GM23338 (cell line): ENCODE data around the gene LMBR1L. TPM values are rescaled to one million over a fixed set of nuclear protein-coding genes. Genes with fewer than 3 reads are reported as not detected.

ENCODE experiments used
- ATAC-seq: fragments of 200-7000 bp; cut with Tn5 transposase; 3 replicates; pipeline ENCODE4 v1.9.1; 2020
- DNase-seq: peaks from one replicate; pipeline ENCODE4 v3.0.0-alpha.2; 2015; ENCODE audit warnings: low spot score
- H2AFZ ChIP-seq: fragments of 200-600 bp; sonication (generic); 2 replicates; pipeline ENCODE4 v1.8.0; 2016; ENCODE audit warnings: antibody characterized with exemption, mild to moderate bottlenecking, moderate library complexity
- H3F3A ChIP-seq: fragments of 200-600 bp; sonication (generic); replicated peaks from 2 replicates; pipeline ENCODE4 v1.8.0; 2017; ENCODE audit warnings: antibody characterized with exemption, mixed run types, low read depth
- H3K27ac ChIP-seq: fragments of 200-600 bp; sonication (generic); 2 replicates; pipeline ENCODE4 v1.6.1; 2016; ENCODE audit warnings: low read depth
- H3K27me3 ChIP-seq: fragments of 200-600 bp; sonication (generic); 2 replicates; pipeline ENCODE4 v1.8.0; 2016; ENCODE audit warnings: mild to moderate bottlenecking, mixed run types, moderate library complexity; ENCODE audit not compliant: insufficient read depth
- H3K36me3 ChIP-seq: fragments of 200-600 bp; sonication (generic); 2 replicates; pipeline ENCODE4 v1.8.0; 2016; ENCODE audit warnings: mild to moderate bottlenecking; ENCODE audit not compliant: insufficient read depth
- H3K4me1 ChIP-seq: fragments of 200-600 bp; sonication (generic); 2 replicates; pipeline ENCODE4 v1.8.0; 2016; ENCODE audit warnings: mild to moderate bottlenecking, moderate library complexity; ENCODE audit not compliant: insufficient read depth
- H3K4me2 ChIP-seq: fragments of 200-600 bp; sonication (generic); 2 replicates; pipeline ENCODE4 v1.7.1; 2017; ENCODE audit warnings: mixed run types
- H3K4me3 ChIP-seq: fragments of 200-600 bp; sonication (generic); 2 replicates; pipeline ENCODE4 v1.6.1; 2016; ENCODE audit warnings: mixed run types
- H3K79me2 ChIP-seq: fragments of 200-600 bp; sonication (generic); replicated peaks from 2 replicates; pipeline ENCODE4 v1.8.0; 2017; ENCODE audit warnings: mild to moderate bottlenecking; ENCODE audit not compliant: insufficient read depth
- H3K9me2 ChIP-seq: fragments of 200-600 bp; sonication (generic); 2 replicates; pipeline ENCODE4 v1.8.0; 2017; ENCODE audit not compliant: insufficient read depth
- H4K20me1 ChIP-seq: fragments of 200-600 bp; sonication (generic); replicated peaks from 2 replicates; pipeline ENCODE4 v1.8.0; 2017; ENCODE audit warnings: mild to moderate bottlenecking; ENCODE audit not compliant: insufficient read depth
- H3K27ac Mint-ChIP-seq: 2 replicates; pipeline ENCODE4 v1.8.0; 2020; ENCODE audit warnings: inconsistent platforms, mild to moderate bottlenecking, moderate library complexity, mixed read lengths
- H3K27me3 Mint-ChIP-seq: 3 replicates; pipeline ENCODE4 v1.8.0; 2022; ENCODE audit warnings: low read depth, mild to moderate bottlenecking, moderate library complexity, mixed read lengths, inconsistent platforms; ENCODE audit not compliant: insufficient read depth, poor library complexity
- H3K36me3 Mint-ChIP-seq: 3 replicates; pipeline ENCODE4 v1.8.0; 2021; ENCODE audit warnings: low read depth, mild to moderate bottlenecking, inconsistent platforms, moderate library complexity, mixed read lengths
- H3K4me1 Mint-ChIP-seq: 3 replicates; pipeline ENCODE4 v1.8.0; 2020; ENCODE audit warnings: mild to moderate bottlenecking, inconsistent platforms, mixed read lengths
- H3K4me3 Mint-ChIP-seq: 3 replicates; pipeline ENCODE4 v1.8.0; 2021; ENCODE audit warnings: moderate library complexity, mild to moderate bottlenecking, inconsistent platforms, mixed read lengths
- H3K9me3 Mint-ChIP-seq: 3 replicates; pipeline ENCODE4 v1.8.0; 2020; ENCODE audit warnings: moderate library complexity, mild to moderate bottlenecking, inconsistent platforms, mixed read lengths
- CREB1 ChIP-seq: fragments of 250-450 bp; sonication (Bioruptor Pico); IDR thresholded peaks from 2 replicates; pipeline ENCODE4 v1.5.0; 2020; ENCODE audit warnings: low read depth, mild to moderate bottlenecking, moderate library complexity
- CTCF ChIP-seq, 2 experiments: fragments of 200-600 bp in 1 of 2; sonication (generic) in 1 of 2; conservative IDR thresholded peaks; 2 replicates each; pipeline versions ENCODE4 v1.5.1 to v1.6.1; 2016 to 2017; ENCODE audit warnings: antibody characterized with exemption in 2 of 2, low read depth in 2 of 2, mild to moderate bottlenecking in 2 of 2, moderate library complexity in 1 of 2
- ETS1 ChIP-seq: IDR thresholded peaks from 2 replicates; pipeline ENCODE4 v1.6.1; 2016; ENCODE audit warnings: antibody characterized with exemption
- EZH2 ChIP-seq: fragments of 200-600 bp; sonication (generic); IDR thresholded peaks from one replicate; pipeline ENCODE4 v1.8.0; 2017; ENCODE audit warnings: antibody characterized with exemption, mild to moderate bottlenecking, low read depth; ENCODE audit not compliant: unreplicated experiment
- EZH2phosphoT487 ChIP-seq: fragments of 200-600 bp; sonication (generic); IDR thresholded peaks from one replicate; pipeline ENCODE4 v1.8.1; 2018; ENCODE audit warnings: antibody characterized with exemption; ENCODE audit not compliant: unreplicated experiment
- JUNB ChIP-seq: IDR thresholded peaks from one replicate; pipeline ENCODE4 v1.6.1; 2016; ENCODE audit warnings: antibody characterized with exemption; ENCODE audit not compliant: unreplicated experiment
- POLR2AphosphoS5 ChIP-seq: IDR thresholded peaks from 2 replicates; pipeline ENCODE4 v1.6.1; 2016; ENCODE audit warnings: antibody characterized with exemption, low read depth
- REST ChIP-seq: IDR thresholded peaks from one replicate; pipeline ENCODE4 v1.6.1; 2018; ENCODE audit warnings: antibody characterized with exemption; ENCODE audit not compliant: unreplicated experiment
- ZNF114 ChIP-seq: fragments of 250-450 bp; sonication (Bioruptor Pico); IDR thresholded peaks from 2 replicates; pipeline ENCODE4 v1.5.0; 2020; ENCODE audit warnings: mild to moderate bottlenecking, moderate library complexity
- ZNF331 ChIP-seq: fragments of 250-450 bp; sonication (Bioruptor Pico); IDR thresholded peaks from 2 replicates; pipeline ENCODE4 v1.5.0; 2020; ENCODE audit warnings: low read depth, mild to moderate bottlenecking, moderate library complexity
- ZNF462 ChIP-seq: fragments of 250-450 bp; sonication (Bioruptor Pico); IDR thresholded peaks from 2 replicates; pipeline ENCODE4 v1.5.0; 2020; ENCODE audit warnings: mild to moderate bottlenecking, moderate library complexity
- polyA plus RNA-seq: library from polyadenylated mRNA; unstranded; fragments of >200 nt; fragmentation: Nextera tagmentation; extraction: Ambion mirVana; gene quantifications from 2 replicates; pipeline ENCODE4 v1.2.1, GENCODE V29; 2016
- total RNA-seq: library from RNA; depleted of rRNA; stranded (reverse); fragments of >200 nt; shearing (Covaris generic); gene quantifications from 2 replicates; pipeline ENCODE4 v1.2.3, GENCODE V29; 2014

Gene LMBR1L
- total and polyA plus RNA-seq, 2 experiments from 2014 or later: 19.8 to 57.0 TPM

- Histone ChIP-seq H3F3A (peaks cover 5% of the 10 kb centered on the region; the same call in 1 of the 2 replicates), H3K4me3 (peak overlapping the region; percentile 94), H3K79me2 (no peaks in the 10 kb centered on the region), H3K27me3 (peaks cover 7% of the 10 kb centered on the region), H3K27ac (no peak overlapping the region), H2AFZ (peak overlapping the region; percentile 90), H3K4me1 (peaks cover 10% of the 10 kb centered on the region; the same call in 1 of the 2 replicates), H3K4me2 (peak overlapping the region; percentile 89), H3K9me2 (no peaks in the 10 kb centered on the region), H4K20me1 (no peaks in the 10 kb centered on the region), H3K36me3 (no peaks in the 10 kb centered on the region)
- H3K27me3 Mint-ChIP-seq: peaks cover 14% of the 10 kb centered on the region
- DNase-seq (no peak), ATAC-seq (no peak; the same call in 2 of the 3 replicates)
- TF ChIP-seq ZNF331: no peak
- TF ChIP-seq CREB1: no peak
- no peak for TF ChIP-seq REST
- TF ChIP-seq POLR2AphosphoS5: no peak
- TF ChIP-seq ETS1: no peak
- no peak for TF ChIP-seq EZH2phosphoT487
- no peak for TF ChIP-seq ZNF114 (CRISPR knock-in tag)
- no peak for TF ChIP-seq CTCF (conservative IDR thresholded peaks at IDR 0.05; ENCODE audit: low read depth in 2 of 2)
- TF ChIP-seq EZH2: no peak
- TF ChIP-seq ZNF462 (CRISPR knock-in tag): no peak
- TF ChIP-seq JUNB: no peak
- 0 out of 2 replicates have a peak overlapping the region, but pooled peaks have one; percentile 4 for H3K27ac Mint-ChIP-seq
- peak overlapping the region; percentile 87 for H3K4me3 Mint-ChIP-seq
- no peaks in the 10 kb centered on the region; the same call in 2 of the 3 replicates for H3K9me3 Mint-ChIP-seq
- 0 out of 3 replicates have a peak, but pooled peaks cover 4% of the 10 kb centered on the region for H3K36me3 Mint-ChIP-seq
- H3K4me1 Mint-ChIP-seq: peaks cover 12% of the 10 kb centered on the region
These were observed 41.7 kb downstream of the LMBR1L start for GRCh38 chr12:49068879-49069506.
